Mesendoderm (in vitro differentiated cells): ENCODE results near the gene DCDC2.
"Not testable (repeated sequence)": the region's sequence is repeated elsewhere in the genome, so short reads cannot be mapped to it uniquely, and the experiment has no call there.

ENCODE experiments used
- DNase-seq: peaks from one replicate; pipeline ENCODE4 v3.0.0; 2013
- H2AK5ac ChIP-seq: 2 replicates; pipeline ENCODE4 v1.6.1; 2013; ENCODE audit warnings: low read length, inconsistent platforms
- H2BK120ac ChIP-seq: 2 replicates; pipeline ENCODE4 v1.6.1; 2013; ENCODE audit warnings: low read depth, mild to moderate bottlenecking, low read length, moderate library complexity, mixed read lengths
- H2BK15ac ChIP-seq: replicated peaks from 2 replicates; pipeline ENCODE4 v1.6.1; 2013; ENCODE audit warnings: low read depth, mild to moderate bottlenecking, moderate library complexity
- H2BK5ac ChIP-seq: 2 replicates; pipeline ENCODE4 v1.6.1; 2013; ENCODE audit warnings: low read length, inconsistent platforms
- H3K18ac ChIP-seq: 2 replicates; pipeline ENCODE4 v1.6.1; 2013; ENCODE audit warnings: mild to moderate bottlenecking, low read length, mixed read lengths
- H3K23ac ChIP-seq: one replicate; pipeline ENCODE4 v1.6.1; 2013; ENCODE audit warnings: low read length
- H3K27ac ChIP-seq: 2 replicates; pipeline ENCODE4 v1.5.1; 2013; ENCODE audit warnings: low read depth, mild to moderate bottlenecking, inconsistent platforms, low read length, moderate library complexity
- H3K27me3 ChIP-seq: 2 replicates; pipeline ENCODE4 v1.6.1; 2013; ENCODE audit warnings: low read length, control low read depth, mild to moderate bottlenecking, inconsistent platforms; ENCODE audit not compliant: insufficient read depth, poor library complexity
- H3K36me3 ChIP-seq: 2 replicates; pipeline ENCODE4 v1.6.1; 2013; ENCODE audit warnings: low read length, inconsistent platforms; ENCODE audit not compliant: control insufficient read depth, insufficient read depth
- H3K4ac ChIP-seq: one replicate; pipeline ENCODE4 v1.6.1; 2013; ENCODE audit warnings: low read depth, mild to moderate bottlenecking, low read length, moderate library complexity
- H3K4me1 ChIP-seq: 2 replicates; pipeline ENCODE4 v1.6.1; 2013; ENCODE audit warnings: low read depth, low read length, inconsistent platforms; ENCODE audit not compliant: control insufficient read depth
- H3K4me2 ChIP-seq: 2 replicates; pipeline ENCODE4 v1.6.1; 2013; ENCODE audit warnings: low read length
- H3K4me3 ChIP-seq: 2 replicates; pipeline ENCODE4 v1.5.1; 2013; ENCODE audit warnings: mild to moderate bottlenecking, low read length
- H3K56ac ChIP-seq: one replicate; pipeline ENCODE4 v1.6.1; 2013; ENCODE audit warnings: low read length
- H3K79me1 ChIP-seq: 2 replicates; pipeline ENCODE4 v1.6.1; 2013; ENCODE audit warnings: low read length, inconsistent platforms
- H3K79me2 ChIP-seq: 2 replicates; pipeline ENCODE4 v1.6.1; 2013; ENCODE audit warnings: mild to moderate bottlenecking, low read length; ENCODE audit not compliant: control insufficient read depth, insufficient read depth
- H3K9ac ChIP-seq: 2 replicates; pipeline ENCODE4 v1.6.1; 2013; ENCODE audit warnings: low read length, inconsistent platforms
- H4K5ac ChIP-seq: one replicate; pipeline ENCODE4 v1.6.1; 2013; ENCODE audit warnings: low read length
- H4K8ac ChIP-seq: one replicate; pipeline ENCODE4 v1.6.1; 2013; ENCODE audit warnings: low read depth, mild to moderate bottlenecking, control low read depth, low read length, moderate library complexity
- WGBS: extraction: QIAGEN DNeasy Blood & Tissue Kit; methylation state at CpG from one replicate; pipeline ENCODE4 v1.1.7; 2013; ENCODE audit warnings: low lambda C conversion rate, missing lambda C conversion rate; ENCODE audit not compliant: insufficient coverage; ENCODE audit errors: extremely low coverage; 5-methylcytosine and 5-hydroxymethylcytosine counted together

DCDC2 gene

DNA sequence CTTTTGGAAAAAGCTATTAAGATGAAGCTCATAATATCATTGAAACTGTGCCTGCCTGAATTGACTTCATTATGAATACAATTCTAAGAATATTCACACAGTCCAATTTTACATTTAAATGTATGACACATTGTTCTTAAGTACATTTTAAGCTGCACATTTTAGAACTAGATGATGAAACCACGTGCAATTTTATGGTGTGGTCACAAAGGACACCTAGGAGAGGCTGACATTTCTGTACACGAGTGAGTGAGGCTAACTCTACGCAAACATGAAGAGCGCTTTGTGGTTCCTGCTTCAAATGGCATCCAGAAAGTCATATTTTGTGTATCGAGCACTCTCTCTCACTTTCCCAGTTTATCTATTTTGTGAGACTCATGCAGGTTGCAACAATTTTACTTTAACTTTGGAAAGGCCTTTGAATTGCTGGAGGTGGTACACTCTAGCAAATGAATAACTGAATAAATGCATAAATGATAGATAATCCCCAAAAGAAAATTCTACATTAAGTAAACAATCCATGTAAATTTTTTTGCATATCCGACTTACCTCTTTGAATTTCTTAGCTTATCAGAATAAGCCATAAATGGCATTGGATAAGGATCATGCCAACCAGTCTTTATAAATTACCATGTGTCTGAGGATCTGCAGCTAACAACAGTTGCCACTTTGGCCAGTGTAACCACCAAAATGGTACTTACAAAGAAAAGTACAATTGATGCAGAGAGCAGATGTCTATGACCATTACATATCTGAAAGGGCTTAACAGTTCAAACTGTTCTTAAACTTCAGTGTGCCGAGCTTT lies 134.5 kb downstream of the DCDC2 start:
- WGBS, result no CpG with 5 or more reads among the region's 7 CpGs
- no peaks in the 10 kb centered on the region for H3K27me3 ChIP-seq
- H4K5ac ChIP-seq, result no peak overlapping the region
- no peak overlapping the region for H3K4ac ChIP-seq
- no peaks in the 10 kb centered on the region for H3K4me1 ChIP-seq
- H2BK120ac ChIP-seq, result no peak overlapping the region
- H2BK15ac ChIP-seq, result no peak overlapping the region
- no peaks in the 10 kb centered on the region for H3K79me1 ChIP-seq
- H4K8ac ChIP-seq, result no peak overlapping the region
- no peaks in the 10 kb centered on the region for H3K36me3 ChIP-seq
- H3K18ac ChIP-seq, result no peak overlapping the region
- H2BK5ac ChIP-seq, result no peak overlapping the region
- no peak for DNase-seq
- H3K27ac ChIP-seq, result no peak overlapping the region
- H3K23ac ChIP-seq, result no peak overlapping the region
- H3K56ac ChIP-seq, result no peak overlapping the region
- H3K79me2 ChIP-seq, result no peaks in the 10 kb centered on the region
- no peak overlapping the region for H3K4me2 ChIP-seq
- no peak overlapping the region for H3K9ac ChIP-seq
- no peak overlapping the region for H3K4me3 ChIP-seq
- H2AK5ac ChIP-seq, result no peak overlapping the region

DNA sequence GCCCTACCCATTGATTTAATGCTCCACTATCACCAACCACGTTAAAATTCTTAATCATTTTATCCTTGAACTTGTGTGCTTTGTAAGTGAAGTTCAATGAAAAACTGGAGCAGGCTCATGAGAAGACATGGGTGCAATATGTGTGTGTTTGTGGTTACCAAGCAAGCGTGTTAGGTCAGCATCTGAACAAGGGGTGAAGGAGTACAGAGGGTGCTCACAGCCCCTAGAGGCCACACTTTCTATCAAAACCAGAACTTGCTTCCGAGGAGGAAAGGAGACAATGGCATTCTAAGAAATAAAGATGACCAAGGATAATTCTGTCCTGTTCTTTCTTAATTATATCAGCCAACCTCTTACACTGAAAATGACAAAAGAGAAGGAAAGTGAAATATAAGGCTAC lies 138.2 kb downstream of the DCDC2 start:
- no peak overlapping the region for H3K4me2 ChIP-seq
- H3K56ac ChIP-seq, result no peak overlapping the region

GRCh38 chr6:24214984-24215383 lies 142.9 kb downstream of the DCDC2 start:
- no peak overlapping the region for H3K4ac ChIP-seq
- H2BK120ac ChIP-seq, result no peak overlapping the region
- no peaks in the 10 kb centered on the region for H3K79me2 ChIP-seq
- H2AK5ac ChIP-seq, result no peak overlapping the region
- H3K27ac ChIP-seq, result no peak overlapping the region
- H3K27me3 ChIP-seq, result no peaks in the 10 kb centered on the region
- H3K4me2 ChIP-seq, result no peak overlapping the region
- no peak overlapping the region for H4K5ac ChIP-seq
- no peaks in the 10 kb centered on the region for H3K36me3 ChIP-seq
- H3K79me1 ChIP-seq, result no peaks in the 10 kb centered on the region
- H3K4me1 ChIP-seq, result no peaks in the 10 kb centered on the region
- no peak overlapping the region for H2BK5ac ChIP-seq
- no peak overlapping the region for H3K4me3 ChIP-seq
- no peak overlapping the region for H2BK15ac ChIP-seq
- no peak overlapping the region for H3K9ac ChIP-seq
- H3K56ac ChIP-seq, result no peak overlapping the region
- no peak overlapping the region for H4K8ac ChIP-seq
- H3K23ac ChIP-seq, result no peak overlapping the region
- no CpG with 5 or more reads among the region's 5 CpGs for WGBS
- H3K18ac ChIP-seq, result no peak overlapping the region
- no peak for DNase-seq

More for the DNA sequence above, 138.2 kb downstream of the DCDC2 start:
- H3K27me3 ChIP-seq, result no peaks in the 10 kb centered on the region
- H2BK15ac ChIP-seq, result no peak overlapping the region
- no peaks in the 10 kb centered on the region for H3K4me1 ChIP-seq
- no peaks in the 10 kb centered on the region for H3K36me3 ChIP-seq
- H3K79me2 ChIP-seq, result no peaks in the 10 kb centered on the region
- H2BK5ac ChIP-seq, result no peak overlapping the region
- no peak overlapping the region for H4K8ac ChIP-seq
- H3K4me3 ChIP-seq, result no peak overlapping the region
- no peak overlapping the region for H4K5ac ChIP-seq
- H3K79me1 ChIP-seq, result no peaks in the 10 kb centered on the region
- no peak overlapping the region for H3K23ac ChIP-seq
- no peak overlapping the region for H3K27ac ChIP-seq
- no peak overlapping the region for H3K9ac ChIP-seq
- DNase-seq, result no peak
- H3K4ac ChIP-seq, result no peak overlapping the region
- no peak overlapping the region for H2BK120ac ChIP-seq
- no peak overlapping the region for H3K18ac ChIP-seq
- no peak overlapping the region for H2AK5ac ChIP-seq
- no CpG with 5 or more reads among the region's 3 CpGs for WGBS

- no peak overlapping the region for H3K27ac ChIP-seq
- no peak overlapping the region for H3K9ac ChIP-seq
- H3K4ac ChIP-seq, result no peak overlapping the region
- H3K36me3 ChIP-seq, result no peaks in the 10 kb centered on the region
- no peak overlapping the region for H2BK5ac ChIP-seq
- H2BK15ac ChIP-seq, result no peak overlapping the region
- no peak overlapping the region for H2BK120ac ChIP-seq
- no CpG with 5 or more reads among the region's 4 CpGs for WGBS
- H3K4me1 ChIP-seq, result no peaks in the 10 kb centered on the region
- no peak overlapping the region for H3K23ac ChIP-seq
- H3K79me2 ChIP-seq, result no peaks in the 10 kb centered on the region
- no peak overlapping the region for H4K5ac ChIP-seq
- H3K4me2 ChIP-seq, result no peak overlapping the region
- H3K18ac ChIP-seq, result no peak overlapping the region
- DNase-seq, result no peak
- H3K4me3 ChIP-seq, result no peak overlapping the region
- no peaks in the 10 kb centered on the region for H3K79me1 ChIP-seq
- H2AK5ac ChIP-seq, result no peak overlapping the region
- H4K8ac ChIP-seq, result no peak overlapping the region
- no peaks in the 10 kb centered on the region for H3K27me3 ChIP-seq
- H3K56ac ChIP-seq, result no peak overlapping the region
Observed at GRCh38 chr6:24207413-24207812, 150.4 kb downstream of the DCDC2 start.

GRCh38 chr6:24205020-24205492 lies 152.8 kb downstream of the DCDC2 start:
- Histone ChIP-seq H2AK5ac (no peak overlapping the region), H3K23ac (no peak overlapping the region), H3K4me1 (no peaks in the 10 kb centered on the region), H4K5ac (no peak overlapping the region), H3K56ac (no peak overlapping the region), H4K8ac (no peak overlapping the region), H3K18ac (no peak overlapping the region), H2BK15ac (no peak overlapping the region), H3K79me1 (no peaks in the 10 kb centered on the region), H3K36me3 (no peaks in the 10 kb centered on the region), H3K4ac (no peak overlapping the region), H2BK120ac (no peak overlapping the region), H3K27ac (no peak overlapping the region), H3K4me2 (no peak overlapping the region), H3K27me3 (no peaks in the 10 kb centered on the region), H3K4me3 (no peak overlapping the region), H3K79me2 (no peaks in the 10 kb centered on the region), H2BK5ac (no peak overlapping the region), H3K9ac (no peak overlapping the region)
- DNase-seq, result peak; percentile 51
- no CpG with 5 or more reads among the region's 4 CpGs for whole genome bisulfite sequencing

- not testable (repeated sequence) for H2BK120ac ChIP-seq, H3K4ac ChIP-seq, H4K5ac ChIP-seq, H3K9ac ChIP-seq, H3K4me2 ChIP-seq, H3K23ac ChIP-seq, H2BK5ac ChIP-seq, H3K36me3 ChIP-seq, H3K27me3 ChIP-seq, H2AK5ac ChIP-seq, H3K18ac ChIP-seq, H3K79me1 ChIP-seq, H4K8ac ChIP-seq, H3K27ac ChIP-seq, H3K4me1 ChIP-seq, H3K4me3 ChIP-seq, H3K79me2 ChIP-seq, DNase-seq, H3K56ac ChIP-seq, H2BK15ac ChIP-seq
- WGBS, result no CpG with 5 or more reads among the region's 3 CpGs
Observed at GRCh38 chr6:24204113-24204512, 153.7 kb downstream of the DCDC2 start.
